Neural cell (in vitro differentiated cells): ENCODE measurements around the gene SHC2. TPM values are rescaled to one million over a fixed set of nuclear protein-coding genes. Genes with fewer than 3 reads are reported as not detected.

Experiments used
- H2AFZ ChIP-seq: fragments of 200-600, 300-800 bp; sonication (generic), shearing (Covaris generic); 2 replicates; pipeline ENCODE4 v1.6.0; 2014; ENCODE audit warnings: low read depth, mild to moderate bottlenecking, antibody characterized with exemption, low read length, moderate library complexity
- H3F3A ChIP-seq: fragments of 200-600 bp; shearing (Covaris generic); 2 replicates; pipeline ENCODE4 v1.6.1; 2016; ENCODE audit warnings: mild to moderate bottlenecking, moderate library complexity, mixed read lengths, antibody characterized with exemption, low read length; ENCODE audit not compliant: insufficient read depth, poor library complexity, severe bottlenecking
- H3K27ac ChIP-seq: fragments of 200-600, 300-800 bp; sonication (generic), shearing (Covaris generic); 2 replicates; pipeline ENCODE4 v1.5.1; 2014; ENCODE audit warnings: mild to moderate bottlenecking, low read length, moderate library complexity
- H3K27me3 ChIP-seq: fragments of 300-800, 200-600 bp; sonication (generic), shearing (Covaris generic); 2 replicates; pipeline ENCODE4 v1.6.0; 2014; ENCODE audit warnings: mild to moderate bottlenecking, low read depth, low read length, moderate library complexity; ENCODE audit not compliant: insufficient read depth
- H3K36me3 ChIP-seq: fragments of 300-800, 200-600 bp; sonication (generic), shearing (Covaris generic); 2 replicates; pipeline ENCODE4 v1.5.1; 2014; ENCODE audit warnings: mild to moderate bottlenecking, antibody characterized with exemption, low read length, moderate library complexity; ENCODE audit not compliant: insufficient read depth
- H3K4me2 ChIP-seq: fragments of 300-800, 200-600 bp; sonication (generic), shearing (Covaris generic); 2 replicates; pipeline ENCODE4 v1.6.0; 2014; ENCODE audit warnings: mild to moderate bottlenecking, low read length
- H3K4me3 ChIP-seq: fragments of 300-800, 200-600 bp; sonication (generic), shearing (Covaris generic); 2 replicates; pipeline ENCODE4 v1.5.1; 2014; ENCODE audit warnings: mild to moderate bottlenecking, low read length, moderate library complexity
- H3K79me2 ChIP-seq: fragments of 200-600 bp; shearing (Covaris generic); replicated peaks from 2 replicates; pipeline ENCODE4 v1.6.0; 2014; ENCODE audit warnings: mild to moderate bottlenecking, low read length, moderate library complexity; ENCODE audit not compliant: insufficient read depth
- H3K9ac ChIP-seq: fragments of 300-800, 200-600 bp; sonication (generic), shearing (Covaris generic); 2 replicates; pipeline ENCODE4 v1.6.1; 2016; ENCODE audit warnings: mild to moderate bottlenecking, low read length, mixed read lengths
- H3K9me2 ChIP-seq: fragments of 200-600 bp; shearing (Covaris generic); 2 replicates; pipeline ENCODE4 v1.6.1; 2016; ENCODE audit warnings: mild to moderate bottlenecking, low read length, mixed read lengths; ENCODE audit not compliant: insufficient read depth
- H3K9me3 ChIP-seq: fragments of 200-600, 300-800 bp; sonication (generic), shearing (Covaris generic); 2 replicates; pipeline ENCODE4 v1.6.1; 2016; ENCODE audit warnings: mild to moderate bottlenecking, mixed run types, low read length, moderate library complexity, mixed read lengths
- H4K20me1 ChIP-seq: fragments of 200-600 bp; shearing (Covaris generic); 2 replicates; pipeline ENCODE4 v1.6.1; 2016; ENCODE audit warnings: mild to moderate bottlenecking, mixed run types; ENCODE audit not compliant: insufficient read depth
- EP300 ChIP-seq: fragments of 450-650 bp; conservative IDR thresholded peaks from 2 replicates; pipeline ENCODE4 v1.6.1; 2014; ENCODE audit warnings: antibody characterized with exemption, mild to moderate bottlenecking, moderate library complexity; ENCODE audit not compliant: poor library complexity, severe bottlenecking
- EZH2 ChIP-seq: fragments of 200-600, 300-800 bp; shearing (Covaris generic), sonication (generic); IDR thresholded peaks from 2 replicates; pipeline ENCODE4 v1.6.1; 2014; ENCODE audit warnings: antibody characterized with exemption, low read length, borderline replicate concordance, mild to moderate bottlenecking; ENCODE audit not compliant: insufficient read depth, poor library complexity, severe bottlenecking
- MXI1 ChIP-seq: fragments of 450-650 bp; conservative IDR thresholded peaks from 2 replicates; pipeline ENCODE4 v1.6.1; 2014; ENCODE audit warnings: antibody characterized with exemption, mild to moderate bottlenecking; ENCODE audit not compliant: poor library complexity, severe bottlenecking
- POLR2AphosphoS5 ChIP-seq: IDR thresholded peaks from 2 replicates; pipeline ENCODE4 v1.6.1; 2012
- RAD21 ChIP-seq: fragments of 450-650 bp; conservative IDR thresholded peaks from 2 replicates; pipeline ENCODE4 v1.6.1; 2014; ENCODE audit warnings: antibody characterized with exemption, mild to moderate bottlenecking, moderate library complexity
- REST ChIP-seq: IDR thresholded peaks from 2 replicates; pipeline ENCODE4 v1.6.1; 2012; ENCODE audit warnings: borderline replicate concordance
- SMC3 ChIP-seq: fragments of 450-650 bp; conservative IDR thresholded peaks from 2 replicates; pipeline ENCODE4 v1.6.1; 2014; ENCODE audit warnings: antibody characterized with exemption, mild to moderate bottlenecking, moderate library complexity; ENCODE audit not compliant: poor library complexity
- TAF1 ChIP-seq: IDR thresholded peaks from 2 replicates; pipeline ENCODE4 v1.6.1; 2012; ENCODE audit warnings: low read depth
- polyA plus RNA-seq: library from polyadenylated mRNA; depleted of rRNA; stranded (reverse); fragments of >200 nt; gene quantifications from 2 replicates; pipeline ENCODE4 v1.2.3, GENCODE V29; 2014
- TF ChIP-seq, protein P1 (sequence below): fragments of 450-650 bp; IDR thresholded peaks from 2 replicates; pipeline ENCODE4 v1.5.1; 2014; ENCODE audit warnings: antibody characterized with exemption, mild to moderate bottlenecking, moderate library complexity; ENCODE audit not compliant: poor library complexity, severe bottlenecking

Gene SHC2
- polyA plus RNA-seq, 1 donor from 2014 or later: 75.8 TPM

- no peak overlapping the region for H2AFZ ChIP-seq
- TF ChIP-seq SMC3 (no peak), TAF1 (no peak), RAD21 (no peak)
- TF ChIP-seq, protein P1, sequence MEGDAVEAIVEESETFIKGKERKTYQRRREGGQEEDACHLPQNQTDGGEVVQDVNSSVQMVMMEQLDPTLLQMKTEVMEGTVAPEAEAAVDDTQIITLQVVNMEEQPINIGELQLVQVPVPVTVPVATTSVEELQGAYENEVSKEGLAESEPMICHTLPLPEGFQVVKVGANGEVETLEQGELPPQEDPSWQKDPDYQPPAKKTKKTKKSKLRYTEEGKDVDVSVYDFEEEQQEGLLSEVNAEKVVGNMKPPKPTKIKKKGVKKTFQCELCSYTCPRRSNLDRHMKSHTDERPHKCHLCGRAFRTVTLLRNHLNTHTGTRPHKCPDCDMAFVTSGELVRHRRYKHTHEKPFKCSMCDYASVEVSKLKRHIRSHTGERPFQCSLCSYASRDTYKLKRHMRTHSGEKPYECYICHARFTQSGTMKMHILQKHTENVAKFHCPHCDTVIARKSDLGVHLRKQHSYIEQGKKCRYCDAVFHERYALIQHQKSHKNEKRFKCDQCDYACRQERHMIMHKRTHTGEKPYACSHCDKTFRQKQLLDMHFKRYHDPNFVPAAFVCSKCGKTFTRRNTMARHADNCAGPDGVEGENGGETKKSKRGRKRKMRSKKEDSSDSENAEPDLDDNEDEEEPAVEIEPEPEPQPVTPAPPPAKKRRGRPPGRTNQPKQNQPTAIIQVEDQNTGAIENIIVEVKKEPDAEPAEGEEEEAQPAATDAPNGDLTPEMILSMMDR: no peak
- H3K4me3 ChIP-seq: no peak overlapping the region
- no peak overlapping the region for H3K4me2 ChIP-seq
- no peaks in the 10 kb centered on the region for H3K36me3 ChIP-seq
- no peaks in the 10 kb centered on the region for H3K79me2 ChIP-seq
- H4K20me1 ChIP-seq: no peaks in the 10 kb centered on the region
- no peaks in the 10 kb centered on the region for H3K9me2 ChIP-seq
- no peak overlapping the region for H3K9ac ChIP-seq
- H3K9me3 ChIP-seq: no peaks in the 10 kb centered on the region
- H3K27ac ChIP-seq: no peak overlapping the region
- no peaks in the 10 kb centered on the region for H3F3A ChIP-seq
- H3K27me3 ChIP-seq: no peaks in the 10 kb centered on the region
Observed at GRCh38 chr19:426725-427445, 33.9 kb downstream of the SHC2 start.

- no peaks in the 10 kb centered on the region for H3K9me2 ChIP-seq
- no peaks in the 10 kb centered on the region for H3K36me3 ChIP-seq
- H3K4me2 ChIP-seq: no peak overlapping the region
- H3K9me3 ChIP-seq: no peaks in the 10 kb centered on the region
- no peak overlapping the region for H3K9ac ChIP-seq
- H2AFZ ChIP-seq: no peak overlapping the region
- H3F3A ChIP-seq: no peaks in the 10 kb centered on the region
- no peak overlapping the region for H3K4me3 ChIP-seq
- no peaks in the 10 kb centered on the region for H3K79me2 ChIP-seq
- H4K20me1 ChIP-seq: no peaks in the 10 kb centered on the region
- TF ChIP-seq, protein P1: no peak
- TF ChIP-seq RAD21: no peak
- no peak for TF ChIP-seq EZH2
- TF ChIP-seq TAF1: no peak
- no peak for TF ChIP-seq EP300
- no peak for TF ChIP-seq POLR2AphosphoS5
- TF ChIP-seq REST: no peak
- TF ChIP-seq MXI1: no peak
- no peak for TF ChIP-seq SMC3
- no peak overlapping the region for H3K27ac ChIP-seq
- H3K27me3 ChIP-seq: no peaks in the 10 kb centered on the region
Observed at GRCh38 chr19:425056-425455, 35.8 kb downstream of the SHC2 start.
